ENCODE results near the gene CLDND2.

Gene CLDND2

GRCh38 chr19:51382004-51382403, 13.2 kb upstream of the CLDND2 start:
- DNase-seq (ENCODE audit: low read depth in 3 of 3): no peak

DNA sequence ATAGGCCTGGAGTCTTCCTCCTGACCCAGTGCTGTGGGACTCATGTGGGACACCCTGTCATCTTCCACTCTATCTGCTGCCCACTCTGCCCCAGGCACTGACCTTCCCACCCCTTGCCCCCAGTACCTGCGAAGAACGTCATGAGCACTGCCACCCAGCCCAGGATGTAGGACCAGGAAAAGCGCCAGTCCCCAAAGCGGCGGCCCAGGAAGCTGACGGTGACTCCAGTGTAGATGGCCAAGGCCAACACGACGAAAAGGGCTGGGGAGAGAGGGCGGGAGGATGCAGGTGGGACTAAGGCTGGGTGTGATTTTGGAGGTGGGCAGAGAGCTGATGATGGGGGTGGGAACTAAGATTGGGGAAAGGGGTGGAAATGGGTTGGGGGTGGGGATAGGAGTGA, 11.6 kb upstream of the CLDND2 start:
- DNase-seq (ENCODE audit: low read depth in 3 of 3): no peak

DNA sequence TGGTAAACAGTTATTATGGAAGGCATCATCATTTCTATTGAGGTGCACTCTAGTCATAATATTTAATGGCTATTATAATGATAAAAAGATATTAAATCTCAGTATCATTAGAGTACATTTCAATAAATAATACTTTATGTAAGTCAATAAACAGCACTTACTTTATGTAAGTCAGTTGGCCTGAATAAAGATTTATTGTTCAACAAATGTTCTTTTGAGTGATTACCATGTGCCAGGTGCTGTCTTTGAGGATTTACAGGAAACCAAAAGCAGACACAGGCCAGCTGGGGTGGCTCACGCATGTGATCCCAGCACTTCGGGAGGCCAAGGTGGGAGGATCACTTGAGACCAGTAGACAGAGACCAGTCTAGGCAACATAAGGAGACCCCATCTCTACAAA, 8.6 kb upstream of the CLDND2 start:
- no peak for DNase-seq (ENCODE audit: low read depth in 3 of 3)

GRCh38 chr19:51375504-51376221, 6.9 kb upstream of the CLDND2 start:
- no peak for DNase-seq (ENCODE audit: low read depth in 3 of 3)

- DNase-seq (ENCODE audit: low read depth in 3 of 3): peak; percentile 71 to 82 (median 79)
These were observed 4.1 kb upstream of the CLDND2 start, which contains the start of gene NKG7 for GRCh38 chr19:51372649-51373504. Gene NKG7 (minus strand): TSS chr19:51372654. CDS start chr19:51372535, 119 bp downstream.

- DNase-seq (ENCODE audit: low read depth in 3 of 3): no peak
These were observed 3.3 kb upstream of the CLDND2 start for GRCh38 chr19:51372021-51372648.

- no peak for DNase-seq (ENCODE audit: low read depth in 3 of 3)
These were observed 2.4 kb upstream of the CLDND2 start for GRCh38 chr19:51371186-51371690.

DNA sequence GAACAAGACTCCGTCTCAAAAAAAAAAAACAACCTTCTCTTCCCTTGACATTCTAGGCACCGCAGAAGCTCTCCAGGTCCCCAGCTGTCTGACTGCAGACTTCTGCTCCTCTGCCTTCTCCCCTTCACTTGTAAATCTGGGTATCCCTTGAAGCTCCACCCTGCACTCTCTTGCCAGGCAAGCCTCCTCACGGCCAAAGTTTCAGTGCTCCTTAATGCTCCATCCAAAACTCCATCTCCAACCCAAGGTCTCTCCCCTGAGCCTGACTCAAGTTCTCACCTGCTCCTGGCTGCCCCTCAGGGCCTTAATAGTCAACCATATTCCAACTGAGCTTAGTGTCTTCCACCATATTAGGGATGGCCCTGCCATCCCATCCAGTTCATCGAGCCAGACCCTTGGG, 1.4 kb upstream of the CLDND2 start:
- DNase-seq (ENCODE audit: low read depth in 3 of 3): no peak

GRCh38 chr19:51367565-51368365, 1.0 kb downstream of the CLDND2 start:
- peak; percentile 98 to 100 (median 99) for DNase-seq (ENCODE audit: low read depth in 3 of 3)

DNA sequence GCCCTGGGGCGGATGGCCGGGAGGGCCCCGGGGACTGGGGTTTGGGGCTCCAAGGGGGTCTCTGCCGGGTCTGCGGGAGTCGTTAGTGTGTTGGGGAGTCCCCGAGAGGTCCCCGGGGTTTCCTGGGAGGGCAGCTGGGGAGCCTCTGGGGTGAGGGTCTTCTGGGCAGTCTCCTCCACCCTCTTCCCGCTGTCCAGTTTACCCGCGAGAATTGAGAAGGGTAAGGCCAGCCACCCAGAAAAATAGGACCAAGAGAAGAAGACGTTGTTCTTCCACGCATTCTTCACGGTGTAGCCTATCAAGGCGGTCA, 1.6 kb downstream of the CLDND2 start:
- DNase-seq (ENCODE audit: low read depth in 3 of 3): no peak

GRCh38 chr19:51366389-51367254, 2.2 kb downstream of the CLDND2 start:
- DNase-seq (ENCODE audit: low read depth in 3 of 3): peak; percentile 92 to 94 (median 93)

DNA sequence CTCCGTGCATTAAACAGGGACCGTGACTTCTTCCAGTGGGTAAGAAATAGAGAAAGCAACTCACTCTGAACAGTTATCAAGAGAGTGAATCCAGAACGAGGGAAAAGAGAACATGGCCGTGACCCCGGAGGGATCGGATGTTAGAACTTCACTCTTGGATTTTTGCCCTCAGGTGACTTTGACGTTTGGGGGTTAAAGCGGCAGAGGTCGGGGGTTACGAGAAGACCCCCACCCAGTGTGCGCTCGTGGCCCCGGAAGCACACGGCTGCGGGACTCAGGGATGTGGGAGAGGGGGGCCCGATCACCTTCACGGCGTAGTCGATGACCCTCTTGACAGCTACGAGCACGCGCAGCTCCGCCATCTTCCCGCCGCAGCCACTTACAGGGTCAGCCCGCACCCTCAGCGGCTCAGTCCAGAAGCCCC, 2.8 kb downstream of the CLDND2 start, which contains the start of gene ETFB:
TSS of gene ETFB (minus strand) at position 424 of the 424 bp plus-strand sequence. CDS start at position 362, 62 bp downstream.
- DNase-seq (ENCODE audit: low read depth in 3 of 3): no peak

- DNase-seq (ENCODE audit: low read depth in 3 of 3): no peak
These were observed 3.4 kb downstream of the CLDND2 start for GRCh38 chr19:51365211-51365964.

- no peak for DNase-seq (ENCODE audit: low read depth in 3 of 3)
These were observed 4.3 kb downstream of the CLDND2 start for GRCh38 chr19:51364200-51365106.

GRCh38 chr19:51361239-51361638, 7.6 kb downstream of the CLDND2 start:
- no peak for DNase-seq (ENCODE audit: low read depth in 3 of 3)

GRCh38 chr19:51359294-51359693, 9.5 kb downstream of the CLDND2 start:
- no peak for DNase-seq (ENCODE audit: low read depth in 3 of 3)

DNA sequence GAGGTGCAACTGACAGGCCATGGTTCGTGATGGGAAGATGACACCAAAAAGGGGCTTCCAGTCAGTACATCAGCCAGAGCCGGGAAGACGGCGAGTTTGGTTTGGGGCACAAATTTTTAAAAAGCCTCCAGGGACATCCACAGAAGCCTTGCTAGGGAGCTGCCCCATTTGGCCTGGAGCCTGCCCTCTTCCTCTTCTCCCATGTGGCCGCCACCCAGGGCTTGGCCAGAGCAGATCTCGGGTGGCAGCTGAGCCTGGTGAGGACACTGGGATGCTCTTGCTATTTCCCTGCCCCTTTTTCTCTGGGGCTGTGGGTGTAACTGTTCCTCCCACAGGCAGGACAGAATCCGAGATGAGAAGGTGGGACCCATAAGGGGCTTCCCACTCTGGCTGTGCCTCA, 10.9 kb downstream of the CLDND2 start:
- no peak for DNase-seq (ENCODE audit: low read depth in 3 of 3)

DNA sequence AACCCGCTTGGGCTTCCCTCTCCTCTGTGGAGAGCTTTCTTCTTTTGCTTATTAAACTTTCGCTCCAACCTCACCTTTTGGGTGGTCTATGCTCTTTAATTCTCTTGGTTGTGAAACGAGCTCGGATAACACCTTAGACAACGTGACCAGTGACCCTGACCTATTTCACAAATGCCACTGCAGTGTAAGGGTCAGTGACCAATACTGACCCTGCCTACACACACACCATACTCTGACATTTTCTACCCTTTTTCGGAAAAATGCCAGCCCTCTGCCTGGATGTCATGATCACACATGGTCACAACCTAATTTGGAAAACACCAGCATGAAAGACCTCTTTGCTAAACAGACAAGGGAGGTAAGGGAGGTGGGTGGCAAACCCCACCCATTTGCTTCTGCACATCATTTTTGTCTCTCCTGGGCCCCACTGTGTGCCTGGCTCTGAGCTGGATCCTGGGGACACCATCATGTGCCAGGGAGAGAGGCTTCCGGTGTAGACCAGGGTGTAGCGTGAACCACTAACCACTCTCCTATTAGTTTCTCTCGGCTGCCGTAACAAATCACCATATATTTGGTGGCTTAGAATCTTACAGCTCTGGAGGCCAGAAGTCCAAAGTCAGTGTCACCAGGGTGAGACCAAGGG, 12.5 kb downstream of the CLDND2 start:
- DNase-seq (ENCODE audit: low read depth in 3 of 3): no peak
